SKM-1 (cell line): Measurements from ENCODE around the gene ZSCAN2.
A peak's percentile ranks its signal among the peaks of the same experiment; 100 is the strongest.

Experiments
- DNase-seq: peaks from one replicate; lab custom pipeline; 2025; ENCODE audit not compliant: unreplicated experiment; lab: John Stamatoyannopoulos, UW

Gene ZSCAN2

GRCh38 chr15:84598250-84598649, 2.6 kb upstream of the ZSCAN2 start:
- peak; percentile 92 for DNase-seq

- peak; percentile 52 for DNase-seq
Measured at GRCh38 chr15:84598993-84599392, 1.8 kb upstream of the ZSCAN2 start.

GRCh38 chr15:84599906-84600305, 903 bp upstream of the ZSCAN2 start:
- no peak for DNase-seq

DNA sequence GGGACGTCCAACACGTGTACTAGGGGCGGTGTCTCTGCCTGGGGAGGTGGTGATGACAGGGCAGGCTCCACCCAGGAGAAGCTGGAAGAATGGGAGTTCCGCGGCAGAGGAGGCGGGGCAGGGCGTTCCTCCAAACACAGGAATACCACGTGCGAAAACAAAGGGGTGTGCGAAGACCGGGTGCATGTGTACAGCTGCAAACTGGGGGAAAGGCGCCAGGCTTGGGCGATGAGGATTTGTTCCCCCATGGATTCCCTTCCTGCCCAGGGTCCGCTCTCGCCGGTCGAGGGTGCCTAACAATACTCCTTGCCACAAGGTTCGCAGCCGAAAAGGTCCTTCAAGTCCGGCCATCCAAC, 500 bp upstream of the ZSCAN2 start:
- DNase-seq: peak; percentile 47

DNA sequence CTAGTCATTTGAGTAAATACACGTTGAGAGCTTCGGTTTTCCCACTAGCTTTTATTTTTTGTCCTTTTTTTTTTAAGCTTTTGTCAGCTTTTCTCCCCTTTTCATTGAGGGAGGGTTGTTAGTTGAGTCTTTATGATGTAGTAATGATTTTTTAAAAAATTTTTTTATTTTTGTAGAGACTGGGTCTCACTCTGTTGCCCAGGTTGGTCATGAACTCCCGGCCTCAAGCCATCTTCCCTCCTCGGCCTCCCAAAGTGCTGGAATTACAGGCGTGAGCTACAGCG, 688 bp downstream of the ZSCAN2 start:
- DNase-seq: no peak

GRCh38 chr15:84603630-84604379, 3.0 kb downstream of the ZSCAN2 start:
- no peak for DNase-seq

GRCh38 chr15:84604826-84605553, 4.2 kb downstream of the ZSCAN2 start:
- DNase-seq: no peak

DNA sequence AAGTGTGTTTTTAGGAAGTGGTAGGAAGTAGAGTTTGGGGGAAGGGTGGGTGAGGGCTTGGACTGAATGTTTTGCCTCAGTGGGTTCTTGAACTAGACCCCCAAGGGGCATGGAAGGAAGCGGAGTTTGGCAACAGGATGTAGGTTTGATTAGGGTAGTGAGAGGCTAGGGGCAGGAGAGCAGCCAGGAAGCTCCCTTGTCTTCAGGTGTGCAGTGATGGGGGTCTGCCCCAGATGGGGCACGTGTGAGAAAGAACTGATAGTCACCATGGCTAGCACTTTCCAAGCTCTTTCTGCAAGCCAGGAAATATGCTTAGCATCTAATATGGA, 4.7 kb downstream of the ZSCAN2 start:
- no peak for DNase-seq

DNA sequence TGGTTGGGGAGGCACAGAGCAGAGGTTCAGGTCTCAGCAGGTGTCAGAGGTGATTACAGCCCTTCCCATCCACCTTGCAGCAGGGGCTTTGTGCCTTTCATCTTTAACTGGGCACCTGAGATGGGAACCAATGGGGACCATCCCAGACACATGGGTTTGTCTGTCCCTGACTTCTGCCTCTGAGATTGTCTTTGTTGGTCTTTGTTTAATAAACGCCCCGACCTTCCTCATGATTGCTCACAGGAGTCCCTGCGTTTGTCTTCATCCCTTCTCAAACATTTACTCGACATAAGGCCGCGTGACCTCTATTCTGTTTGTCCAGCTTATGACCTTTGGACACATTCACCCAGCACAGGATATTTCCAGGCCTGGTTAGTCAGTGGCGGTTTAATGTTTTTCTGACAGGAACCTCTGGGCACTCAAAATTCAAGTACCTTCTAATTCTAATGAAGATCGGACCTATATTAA, 5.9 kb downstream of the ZSCAN2 start:
- no peak for DNase-seq

DNA sequence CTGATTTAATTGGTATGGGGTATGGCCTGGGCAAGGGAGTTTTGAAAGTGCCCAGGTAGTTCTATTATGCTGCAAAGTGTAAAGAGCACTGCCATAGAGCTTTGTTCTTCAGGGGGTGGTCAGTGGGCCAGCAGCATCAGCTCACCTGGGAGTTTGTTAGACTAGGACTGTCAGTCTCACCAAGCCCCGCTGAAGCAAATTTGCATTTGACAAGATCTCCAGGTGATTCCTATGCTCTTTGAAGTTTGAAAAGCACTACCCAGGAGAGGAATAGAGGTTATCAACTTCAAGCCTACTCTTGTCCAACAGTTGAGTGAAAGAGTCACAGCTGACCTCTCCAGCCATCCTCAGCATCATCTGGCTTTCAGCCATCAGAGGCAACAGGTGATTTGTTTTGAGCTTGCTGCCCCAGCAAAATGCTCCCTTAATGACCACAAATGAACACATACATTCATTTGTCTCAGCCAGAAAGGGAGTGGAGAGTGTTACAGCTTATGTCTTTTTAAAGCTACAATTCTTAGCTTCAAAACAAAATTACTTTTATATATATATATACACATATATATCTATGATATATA, 8.0 kb downstream of the ZSCAN2 start:
- DNase-seq: no peak

DNA sequence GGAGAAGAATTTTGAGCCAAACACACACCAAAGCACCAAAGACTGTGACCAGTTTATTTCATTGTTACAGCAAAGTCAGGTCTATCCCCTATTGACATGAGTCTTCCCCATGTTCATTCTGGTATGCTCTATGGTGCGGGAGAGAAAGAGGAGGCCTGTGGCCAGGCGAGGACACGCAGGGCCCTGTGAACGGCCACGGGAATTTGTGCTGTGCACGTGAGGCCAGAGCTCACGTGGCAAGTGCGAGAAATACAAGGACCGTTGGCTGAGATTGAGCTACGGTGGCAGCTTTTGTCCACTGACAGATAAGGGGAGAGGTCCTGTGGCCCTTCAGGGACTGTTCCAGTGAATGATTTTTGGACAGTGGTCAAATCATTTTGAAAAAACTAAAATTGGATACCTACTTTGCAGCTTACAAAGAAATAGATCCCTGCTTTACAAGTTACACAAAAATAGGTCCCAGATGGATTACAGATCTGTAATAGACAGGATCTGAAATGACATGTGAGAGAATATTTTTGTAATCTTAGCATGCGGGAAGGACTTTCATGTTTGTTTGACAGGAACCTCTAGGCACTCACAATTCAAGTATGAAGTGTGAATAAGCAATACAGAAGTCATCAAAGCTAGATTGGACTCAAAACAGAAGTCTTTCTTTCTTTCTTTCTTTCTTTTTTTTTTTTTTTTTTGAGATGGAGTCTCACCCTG, 9.2 kb downstream of the ZSCAN2 start:
- DNase-seq: no peak

DNA sequence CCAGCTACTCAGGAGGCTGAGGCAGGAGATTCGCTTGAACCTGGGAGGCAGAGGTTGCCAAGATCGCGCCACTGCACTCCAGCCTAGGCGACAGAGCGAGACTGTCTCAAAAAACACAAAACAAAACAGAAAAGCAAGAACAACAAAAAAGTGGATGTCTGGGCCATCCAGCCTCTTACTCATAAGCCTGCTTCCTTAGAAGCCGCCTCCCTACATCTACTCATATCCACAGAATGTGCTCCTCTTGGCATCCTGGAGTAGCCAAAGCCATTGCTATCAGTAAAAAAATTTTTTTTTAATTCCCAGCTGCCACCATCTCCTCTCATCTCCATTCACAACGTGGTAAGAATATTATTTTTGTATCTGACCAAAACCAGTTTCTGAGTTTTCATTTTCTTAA, 10.8 kb downstream of the ZSCAN2 start:
- no peak for DNase-seq

GRCh38 chr15:84616235-84616634, 15.4 kb downstream of the ZSCAN2 start:
- no peak for DNase-seq

DNA sequence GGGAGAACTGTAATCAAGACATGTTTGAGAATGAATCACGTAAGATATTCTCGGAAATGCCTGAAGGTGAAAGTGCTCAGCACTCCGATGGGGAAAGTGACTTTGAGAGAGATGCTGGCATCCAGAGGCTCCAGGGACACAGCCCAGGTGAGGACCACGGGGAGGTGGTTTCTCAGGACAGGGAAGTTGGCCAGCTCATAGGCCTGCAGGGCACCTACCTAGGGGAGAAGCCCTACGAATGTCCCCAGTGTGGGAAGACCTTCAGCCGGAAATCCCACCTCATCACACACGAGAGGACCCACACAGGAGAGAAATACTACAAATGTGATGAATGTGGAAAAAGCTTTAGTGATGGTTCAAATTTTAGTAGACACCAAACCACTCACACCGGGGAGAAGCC, 19.8 kb downstream of the ZSCAN2 start:
- no peak for DNase-seq

- DNase-seq: no peak
Measured at GRCh38 chr15:84621358-84621979, 20.7 kb downstream of the ZSCAN2 start.

- DNase-seq: no peak
Measured at GRCh38 chr15:84624359-84624758, 23.6 kb downstream of the ZSCAN2 start.

GRCh38 chr15:84625123-84625522, 24.3 kb downstream of the ZSCAN2 start:
- DNase-seq: no peak

DNA sequence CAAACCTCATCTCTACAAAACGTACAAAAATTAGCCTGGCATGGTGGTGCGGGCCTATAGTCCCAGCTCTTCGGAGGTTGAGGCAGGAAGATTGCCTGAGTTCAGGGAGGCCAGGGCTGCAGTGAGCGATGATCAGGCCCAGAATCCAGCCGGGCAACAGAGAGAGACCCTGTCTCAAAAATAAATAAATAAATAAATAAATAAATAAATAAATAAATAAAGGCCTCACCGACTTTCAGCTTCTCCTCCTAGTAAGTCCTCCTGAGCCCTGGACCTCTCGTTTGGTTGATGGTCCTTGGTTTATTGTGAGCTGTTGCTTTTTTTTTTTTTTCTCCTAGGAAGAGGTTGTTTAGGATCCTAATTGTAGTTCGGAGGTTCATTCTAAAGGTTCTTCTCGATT, 28.2 kb downstream of the ZSCAN2 start:
- no peak for DNase-seq

- DNase-seq: no peak
Measured at GRCh38 chr15:84631706-84632272, 31.0 kb downstream of the ZSCAN2 start.

DNA sequence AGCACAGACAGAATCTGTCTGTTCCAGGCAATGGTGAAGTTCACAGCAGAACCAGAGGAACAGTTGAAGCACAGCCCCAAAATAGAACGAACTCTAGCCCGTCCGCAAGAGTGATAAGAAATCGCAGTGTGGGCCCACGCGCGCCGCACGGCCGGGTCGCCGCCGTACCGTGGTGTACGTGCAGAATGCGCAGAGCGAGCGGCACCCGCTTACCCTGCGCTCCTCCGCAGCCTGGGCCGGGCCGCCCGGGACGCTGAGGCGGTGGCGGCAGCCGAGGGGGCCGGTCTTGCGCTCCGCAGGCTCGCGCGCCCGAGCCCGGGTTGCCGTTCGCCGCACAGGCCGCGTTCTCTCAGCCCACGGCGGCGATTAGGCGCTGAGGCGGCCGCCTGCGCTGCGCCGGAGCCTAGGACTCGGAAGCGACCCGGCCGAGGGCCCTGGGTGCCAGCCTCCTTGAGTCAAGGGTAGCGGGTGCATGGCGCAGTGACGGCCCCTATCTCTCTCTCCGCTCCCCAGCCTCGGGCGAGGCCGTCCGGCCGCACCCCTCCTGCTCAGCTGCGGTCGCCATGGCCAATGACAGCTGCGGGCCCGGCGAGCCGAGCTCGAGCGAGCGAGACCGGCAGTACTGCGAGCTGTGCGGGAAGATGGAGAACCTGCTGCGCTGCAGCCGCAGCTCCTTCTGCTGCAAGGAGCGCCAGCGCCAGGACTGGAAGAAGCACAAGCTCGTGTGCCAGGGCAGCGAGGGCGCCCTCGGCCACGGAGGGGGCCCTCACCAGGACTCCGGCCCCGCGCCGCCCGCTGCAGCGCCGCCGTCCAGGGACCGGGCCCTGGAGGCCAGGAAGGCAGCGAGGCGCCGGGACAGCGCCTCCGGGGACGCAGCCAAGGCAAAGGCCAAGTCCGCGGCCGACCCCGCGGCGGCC, 32.8 kb downstream of the ZSCAN2 start:
- DNase-seq: no peak
